DND-41 (cell line): Measurements from ENCODE around the gene SHBG.

ENCODE experiments used
- CTCF ChIP-seq: IDR thresholded peaks from 2 replicates; pipeline ENCODE4 v1.5.1; 2012; ENCODE audit warnings: borderline replicate concordance, low read length, moderate library complexity, mild to moderate bottlenecking; ENCODE audit not compliant: poor library complexity, severe bottlenecking; ENCODE audit errors: extremely low read depth
- EZH2 ChIP-seq: IDR thresholded peaks from 3 replicates; pipeline ENCODE4 v1.6.1; 2012; ENCODE audit warnings: borderline replicate concordance, low read depth, mild to moderate bottlenecking, moderate library complexity, low read length, inconsistent platforms; ENCODE audit not compliant: severe bottlenecking

DNA sequence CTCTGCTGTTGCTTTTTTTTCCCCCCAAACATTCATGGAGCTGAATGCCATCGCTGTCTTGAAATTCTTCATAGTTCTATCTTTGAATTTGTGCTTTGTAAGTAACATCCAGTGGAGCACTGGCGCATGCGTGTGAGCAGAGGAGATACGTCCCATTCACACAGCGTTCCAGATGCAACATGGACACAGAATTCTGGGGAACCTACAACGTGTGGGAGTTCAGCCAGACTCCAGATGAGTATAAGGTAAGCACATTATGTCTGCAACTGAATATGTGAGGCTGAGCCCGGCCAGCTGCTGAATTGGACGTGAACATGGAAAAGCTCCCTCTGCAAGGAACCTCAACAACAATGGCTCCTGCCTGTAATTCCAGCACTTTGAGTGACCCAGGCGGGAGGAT lies 16.5 kb downstream of the SHBG start:
- TF ChIP-seq CTCF (no peak), EZH2 (no peak)
